Stomach (tissue), 9 donors: ENCODE data around the gene TSGA10IP. TPM values are rescaled to one million over a fixed set of nuclear protein-coding genes. Genes with fewer than 3 reads are reported as not detected.
A peak's percentile ranks its signal among the peaks of the same experiment; 100 is the strongest.

Experiments
- DNase-seq, 2 donors: peaks; one replicate each; pipeline versions ENCODE4 v3.0.0 to v3.0.0-alpha.2; 2013 to 2019
- H3K27ac ChIP-seq, 5 donors: fragments of 200-600 bp in 4 of 5; sonication (generic) in 4 of 5; one replicate each; pipeline ENCODE4 v1.5.1; 2013 to 2019; ENCODE audit warnings: mild to moderate bottlenecking in 1 of 5, moderate library complexity in 1 of 5
- H3K27me3 ChIP-seq, 3 donors: fragments of 200-600 bp; sonication (generic); one replicate each; pipeline ENCODE4 v1.5.1; 2017 to 2019; ENCODE audit warnings: mixed run types in 1 of 3
- H3K36me3 ChIP-seq, 4 donors: fragments of 200-600 bp; sonication (generic); 1 replicate in 3 of 4; 2 replicates in 1 of 4; pipeline ENCODE4 v1.5.1; 2016 to 2019
- H3K4me1 ChIP-seq, 4 donors: fragments of 200-600 bp; sonication (generic); one replicate each; pipeline ENCODE4 v1.5.1; 2016 to 2019
- H3K4me3 ChIP-seq, 4 donors: fragments of 200-600 bp; sonication (generic) in 3 of 4; one replicate each; pipeline ENCODE4 v1.5.1; 2016 to 2019; ENCODE audit warnings: mild to moderate bottlenecking in 1 of 4
- H3K9me3 ChIP-seq, 4 donors: fragments of 200-600 bp; sonication (generic); one replicate each; pipeline ENCODE4 v1.5.1; 2016 to 2019
- EP300 ChIP-seq: sonication (generic); formaldehyde crosslinking; IDR thresholded peaks from one replicate; pipeline ENCODE4 v1.6.1; 2017; ENCODE audit warnings: antibody characterized with exemption
- POLR2A ChIP-seq, 4 donors: fragments of 450-650 bp; IDR thresholded peaks; one replicate each; pipeline ENCODE4 v1.6.1; 2016; ENCODE audit warnings: antibody characterized with exemption in 4 of 4, control low read depth in 2 of 4, mild to moderate bottlenecking in 1 of 4, moderate library complexity in 1 of 4
- POLR2AphosphoS5 ChIP-seq, 3 donors: sonication (generic); formaldehyde crosslinking; IDR thresholded peaks; one replicate each; pipeline ENCODE4 v1.6.1; 2016; ENCODE audit warnings: antibody characterized with exemption in 3 of 3
- WGBS, 5 donors: extraction: QIAGEN DNeasy Blood & Tissue Kit in 3 of 5; methylation state at CpG; one replicate each; pipeline versions ENCODE4 v1.1.5 to v1.1.7; 2013 to 2018; 5-methylcytosine and 5-hydroxymethylcytosine counted together
- intact Hi-C: fragments of 100-400 bp; cut with DNase I; formaldehyde crosslinking; loops from one replicate; pipeline ENCODE4 v1.15.1; 2023; ENCODE audit warnings: low total_unique reads
- polyA plus RNA-seq, 3 donors: library from polyadenylated mRNA; stranded (reverse); fragments of 200-250 nt; gene quantifications; one replicate each; pipeline ENCODE4 v1.2.3, GENCODE V29; 2013
- total RNA-seq, 5 donors: library from RNA; depleted of rRNA; stranded (reverse); fragments of >200 nt; gene quantifications; one replicate each; pipeline versions ENCODE4 v1.1.0 to v1.2.3, GENCODE V29; 2014 to 2016
- TF ChIP-seq, protein P1 (sequence below), 7 experiments: fragments of 450-650 bp in 4 of 7; fragments of 200-600 bp in 3 of 7; sonication (generic) in 3 of 7; IDR thresholded peaks; one replicate each; pipeline ENCODE4 v1.5.1; 2016 to 2019; ENCODE audit warnings: antibody characterized with exemption in 7 of 7, control low read depth in 2 of 7, mild to moderate bottlenecking in 1 of 7
- donor health status: healthy with polysubstance abuse.
- donor health status: Bipolar disorder and iron deficiency.
- donor health status: healthy.

TSGA10IP gene
- total and polyA plus RNA-seq, 8 donors = not detected

DNA sequence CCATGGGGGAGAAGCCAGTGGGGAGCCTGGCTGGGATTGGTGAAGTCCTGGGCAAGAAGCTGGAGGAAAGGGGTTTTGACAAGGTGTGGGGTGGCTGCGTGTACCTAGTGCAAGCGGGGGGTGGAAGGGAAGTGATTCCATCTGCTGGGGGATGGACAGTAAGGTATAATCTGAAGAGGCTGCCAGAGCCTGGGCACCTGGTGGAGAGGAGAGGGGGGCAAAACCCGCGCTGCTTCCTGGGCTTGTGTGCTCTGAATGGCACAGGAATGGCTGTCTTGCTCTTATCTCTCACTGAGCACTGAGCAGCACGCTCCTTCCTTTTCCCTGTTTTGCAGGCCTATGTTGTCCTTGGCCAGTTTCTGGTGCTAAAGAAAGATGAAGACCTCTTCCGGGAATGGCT, 58.0 kb downstream of the TSGA10IP start:
- TF ChIP-seq, protein P1, sequence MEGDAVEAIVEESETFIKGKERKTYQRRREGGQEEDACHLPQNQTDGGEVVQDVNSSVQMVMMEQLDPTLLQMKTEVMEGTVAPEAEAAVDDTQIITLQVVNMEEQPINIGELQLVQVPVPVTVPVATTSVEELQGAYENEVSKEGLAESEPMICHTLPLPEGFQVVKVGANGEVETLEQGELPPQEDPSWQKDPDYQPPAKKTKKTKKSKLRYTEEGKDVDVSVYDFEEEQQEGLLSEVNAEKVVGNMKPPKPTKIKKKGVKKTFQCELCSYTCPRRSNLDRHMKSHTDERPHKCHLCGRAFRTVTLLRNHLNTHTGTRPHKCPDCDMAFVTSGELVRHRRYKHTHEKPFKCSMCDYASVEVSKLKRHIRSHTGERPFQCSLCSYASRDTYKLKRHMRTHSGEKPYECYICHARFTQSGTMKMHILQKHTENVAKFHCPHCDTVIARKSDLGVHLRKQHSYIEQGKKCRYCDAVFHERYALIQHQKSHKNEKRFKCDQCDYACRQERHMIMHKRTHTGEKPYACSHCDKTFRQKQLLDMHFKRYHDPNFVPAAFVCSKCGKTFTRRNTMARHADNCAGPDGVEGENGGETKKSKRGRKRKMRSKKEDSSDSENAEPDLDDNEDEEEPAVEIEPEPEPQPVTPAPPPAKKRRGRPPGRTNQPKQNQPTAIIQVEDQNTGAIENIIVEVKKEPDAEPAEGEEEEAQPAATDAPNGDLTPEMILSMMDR (IDR thresholded peaks at IDR 0.05) = no peak
- TF ChIP-seq POLR2A (IDR thresholded peaks at IDR 0.05) (no peak), POLR2AphosphoS5 (IDR thresholded peaks at IDR 0.05) (no peak), EP300 (no peak)
- H3K36me3 ChIP-seq = peaks cover 32 to 47% (median 41%) of the 10 kb centered on the region in 4 donors
- H3K4me3 ChIP-seq = peak overlapping the region; percentile 84 to 99 (median 94)
- intact Hi-C loops = no loop called here
- no peak for DNase-seq
- no peaks in the 10 kb centered on the region for H3K9me3 ChIP-seq
- H3K4me1 ChIP-seq = peaks cover 14 to 41% (median 35%) of the 10 kb centered on the region in 4 donors
- WGBS, 5 donors = 47 to 79% (median 65%) methylated on average over 6 of the region's 6 CpGs
- no peaks in the 10 kb centered on the region for H3K27me3 ChIP-seq
- H3K27ac ChIP-seq = peak overlapping the region; percentile 93 to 96 (median 94)

DNA sequence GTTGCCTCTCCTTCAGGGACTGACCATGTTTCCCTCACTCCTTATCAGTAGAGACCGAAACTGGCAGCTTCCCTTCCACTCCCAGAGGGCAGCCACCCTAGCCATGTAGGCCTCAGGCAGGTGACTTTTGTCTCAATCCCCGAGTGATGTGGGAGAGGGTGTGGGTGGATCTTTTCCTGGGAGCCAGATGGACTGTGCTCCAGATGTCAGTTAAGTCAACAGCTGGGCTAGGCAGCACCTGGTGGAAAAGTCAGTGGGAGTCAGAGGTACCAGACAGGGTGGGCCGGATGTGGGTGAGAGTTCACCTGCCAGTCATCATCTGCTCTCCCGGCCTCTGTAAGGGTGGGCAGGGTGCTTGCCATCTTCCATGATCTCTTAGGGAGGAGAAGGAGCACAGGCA, 58.9 kb downstream of the TSGA10IP start:
- Histone ChIP-seq H3K27me3 (no peaks in the 10 kb centered on the region), H3K4me1 (peaks cover 14 to 40% (median 34%) of the 10 kb centered on the region in 4 donors), H3K4me3 (no peak overlapping the region), H3K36me3 (peaks cover 23 to 38% (median 32%) of the 10 kb centered on the region in 4 donors), H3K9me3 (no peaks in the 10 kb centered on the region), H3K27ac (no peak overlapping the region)
- TF ChIP-seq, protein P1 (IDR thresholded peaks at IDR 0.05) = no peak
- no peak for TF ChIP-seq EP300
- TF ChIP-seq POLR2A (IDR thresholded peaks at IDR 0.05) = no peak
- no peak for TF ChIP-seq POLR2AphosphoS5 (IDR thresholded peaks at IDR 0.05)
- DNase-seq = no peak
- intact Hi-C loops = no loop called here
- whole genome bisulfite sequencing, 5 donors = 67 to 87% (median 68%) methylated on average over 4 of the region's 4 CpGs

DNA sequence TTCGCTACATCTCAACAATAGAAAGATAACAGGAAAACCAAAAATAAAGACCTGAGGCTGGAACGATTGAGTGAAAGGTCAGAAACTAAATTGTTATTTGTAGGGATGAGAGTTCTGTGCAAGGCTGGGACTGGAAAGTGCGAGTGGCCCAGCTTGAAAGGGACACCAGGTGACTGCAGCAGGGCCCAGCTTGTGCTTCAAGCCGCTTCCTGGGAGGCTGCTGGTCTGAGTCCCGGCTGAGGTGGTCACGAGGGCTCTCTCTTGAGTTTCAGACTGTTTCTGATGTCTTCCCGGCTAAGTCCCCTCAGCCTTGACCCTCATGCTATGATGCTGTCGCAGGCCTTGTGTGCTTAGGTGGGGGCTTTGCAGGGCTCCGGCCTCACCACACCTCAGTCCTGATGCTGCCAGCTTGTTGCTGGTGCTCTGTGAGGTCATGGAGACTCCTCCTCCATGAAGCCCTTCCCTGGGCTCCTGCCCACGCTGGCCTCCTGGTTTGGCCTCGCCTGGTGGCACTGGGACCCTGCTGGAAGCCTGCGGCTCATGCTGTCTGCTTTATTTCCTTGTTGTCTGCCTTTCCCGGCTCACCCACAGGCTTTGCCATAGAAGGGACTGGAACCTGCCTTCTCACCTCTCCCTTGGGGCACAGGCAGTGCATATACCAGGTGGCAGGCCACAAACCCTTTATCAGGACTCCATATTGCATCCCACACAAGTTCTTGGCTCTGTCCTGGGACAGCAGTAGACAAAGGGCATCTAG, 61.0 kb downstream of the TSGA10IP start:
- 79 to 85% (median 84%) methylated on average over 11 to 13 of the region's 13 CpGs for WGBS, 5 donors
- TF ChIP-seq POLR2A (IDR thresholded peaks at IDR 0.05) (no peak), POLR2AphosphoS5 (IDR thresholded peaks at IDR 0.05) (no peak), EP300 (no peak)
- TF ChIP-seq, protein P1 (IDR thresholded peaks at IDR 0.05) = no peak
- H3K27ac ChIP-seq = no peak overlapping the region
- intact Hi-C loops = no loop called here
- H3K9me3 ChIP-seq = no peaks in the 10 kb centered on the region
- no peak for DNase-seq
- H3K4me3 ChIP-seq = no peak overlapping the region
- peaks cover 0 to 14% (median 4%) of the 10 kb centered on the region in 3 donors for H3K27me3 ChIP-seq
- H3K36me3 ChIP-seq = peaks cover 11 to 26% (median 20%) of the 10 kb centered on the region in 4 donors
- peaks cover 9 to 19% (median 16%) of the 10 kb centered on the region in 4 donors for H3K4me1 ChIP-seq

DNA sequence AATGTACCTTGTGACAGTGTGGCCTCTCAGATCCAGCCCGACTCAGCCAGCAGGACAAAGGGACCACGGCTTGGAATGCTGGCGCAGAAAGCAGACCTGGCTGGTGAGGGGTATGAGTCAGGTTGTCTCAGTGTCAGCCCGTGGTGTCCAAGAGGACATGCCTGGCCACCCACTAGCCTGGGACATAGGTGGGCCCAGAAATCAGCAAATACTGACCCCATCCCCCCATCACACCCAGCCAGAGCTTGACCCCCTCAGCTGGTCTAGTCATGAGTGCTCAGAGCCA, 61.6 kb downstream of the TSGA10IP start:
- no peak for DNase-seq
- Histone ChIP-seq H3K36me3 (peaks cover 11 to 26% (median 20%) of the 10 kb centered on the region in 4 donors), H3K4me1 (peaks cover 14 to 22% (median 18%) of the 10 kb centered on the region in 4 donors), H3K27me3 (peaks cover 0 to 19% (median 9%) of the 10 kb centered on the region in 3 donors), H3K4me3 (no peak overlapping the region), H3K27ac (no peak overlapping the region), H3K9me3 (no peaks in the 10 kb centered on the region)
- intact Hi-C loops = no loop called here
- 52 to 88% (median 64%) methylated on average over 4 of the region's 4 CpGs for WGBS, 5 donors
- TF ChIP-seq EP300 = no peak
- no peak for TF ChIP-seq POLR2A (IDR thresholded peaks at IDR 0.05)
- no peak for TF ChIP-seq POLR2AphosphoS5 (IDR thresholded peaks at IDR 0.05)
- TF ChIP-seq, protein P1 (IDR thresholded peaks at IDR 0.05) = no peak
